Subcutaneous adipose tissue (tissue), 4 donors: ENCODE results near the gene SPIRE1. TPM values are rescaled to one million over a fixed set of nuclear protein-coding genes. Genes with fewer than 3 reads are reported as not detected.

ENCODE experiments used
- total RNA-seq, 4 donors: library from RNA; depleted of rRNA; stranded (reverse); fragments of >200 nt; gene quantifications; one replicate each; pipeline ENCODE4 v1.1.0, GENCODE V29; 2016
- TF ChIP-seq, protein P1 (sequence below): fragments of 450-650 bp; IDR thresholded peaks from one replicate; pipeline ENCODE4 v1.5.1; 2016; ENCODE audit warnings: low read depth, mild to moderate bottlenecking, control low read depth, antibody characterized with exemption, moderate library complexity

SPIRE1 gene
- total RNA-seq, 4 donors from 2014 or later, result 25.3 to 32.8 (median 27.9) TPM

- TF ChIP-seq, protein P1, sequence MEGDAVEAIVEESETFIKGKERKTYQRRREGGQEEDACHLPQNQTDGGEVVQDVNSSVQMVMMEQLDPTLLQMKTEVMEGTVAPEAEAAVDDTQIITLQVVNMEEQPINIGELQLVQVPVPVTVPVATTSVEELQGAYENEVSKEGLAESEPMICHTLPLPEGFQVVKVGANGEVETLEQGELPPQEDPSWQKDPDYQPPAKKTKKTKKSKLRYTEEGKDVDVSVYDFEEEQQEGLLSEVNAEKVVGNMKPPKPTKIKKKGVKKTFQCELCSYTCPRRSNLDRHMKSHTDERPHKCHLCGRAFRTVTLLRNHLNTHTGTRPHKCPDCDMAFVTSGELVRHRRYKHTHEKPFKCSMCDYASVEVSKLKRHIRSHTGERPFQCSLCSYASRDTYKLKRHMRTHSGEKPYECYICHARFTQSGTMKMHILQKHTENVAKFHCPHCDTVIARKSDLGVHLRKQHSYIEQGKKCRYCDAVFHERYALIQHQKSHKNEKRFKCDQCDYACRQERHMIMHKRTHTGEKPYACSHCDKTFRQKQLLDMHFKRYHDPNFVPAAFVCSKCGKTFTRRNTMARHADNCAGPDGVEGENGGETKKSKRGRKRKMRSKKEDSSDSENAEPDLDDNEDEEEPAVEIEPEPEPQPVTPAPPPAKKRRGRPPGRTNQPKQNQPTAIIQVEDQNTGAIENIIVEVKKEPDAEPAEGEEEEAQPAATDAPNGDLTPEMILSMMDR, result no peak
Measured at GRCh38 chr18:12604445-12605007, 53.4 kb downstream of the SPIRE1 start.

DNA sequence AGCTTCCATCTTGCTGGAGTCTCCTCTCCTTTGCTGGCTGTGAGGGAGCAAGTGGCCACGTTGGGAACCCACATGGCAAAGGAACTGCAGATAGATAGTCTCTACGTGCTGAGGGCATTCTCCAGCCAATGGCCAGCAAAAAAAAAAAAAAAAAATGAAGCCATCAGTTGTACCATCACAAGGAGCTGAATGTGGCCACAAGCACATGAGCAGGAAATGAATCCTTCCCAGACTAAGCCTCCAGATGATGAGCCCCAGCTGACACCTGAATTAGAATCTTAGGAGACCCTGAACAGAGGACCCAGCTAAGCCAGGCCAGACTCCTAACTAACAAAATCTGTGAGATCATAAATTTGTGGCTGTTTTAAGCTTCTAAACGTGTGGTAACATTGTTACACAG is 57.9 kb downstream of the SPIRE1 start:
- TF ChIP-seq, protein P1, result no peak

- TF ChIP-seq, protein P1, result no peak
Measured at GRCh38 chr18:12599543-12599942, 58.4 kb downstream of the SPIRE1 start.

DNA sequence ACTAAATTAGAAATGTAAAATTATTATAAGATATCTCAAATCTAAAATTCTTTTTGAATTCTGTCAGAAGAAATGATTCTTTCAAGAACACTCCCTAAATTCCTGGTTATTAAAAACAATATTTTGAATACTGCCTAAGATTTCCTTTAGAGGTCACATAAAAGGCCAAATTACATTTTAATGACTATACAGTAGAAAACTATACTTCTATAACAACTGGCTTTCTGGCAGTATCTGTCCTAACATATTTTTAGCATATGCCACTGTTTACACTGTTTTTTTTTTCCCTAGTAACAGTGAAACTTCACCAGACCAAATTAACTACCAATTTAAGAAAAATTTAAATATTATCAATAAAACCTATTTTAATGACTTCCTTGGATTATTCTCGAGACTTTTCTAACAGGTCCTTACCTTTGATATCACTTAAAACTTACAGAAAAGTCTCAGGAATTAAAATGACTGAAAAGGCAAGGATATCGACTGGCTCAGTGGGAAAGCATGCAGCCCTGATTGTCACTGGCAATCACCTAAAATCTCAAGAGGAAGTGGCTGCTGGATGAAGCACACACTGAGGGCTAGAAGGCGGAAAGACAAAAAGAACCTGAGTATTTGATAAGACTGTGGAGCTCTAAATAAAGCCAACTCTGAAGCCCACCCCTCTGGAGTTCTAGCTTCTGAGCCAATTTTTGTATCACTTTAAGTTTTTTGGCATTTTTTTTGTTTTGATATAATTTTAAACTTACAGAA is 59.6 kb downstream of the SPIRE1 start:
- TF ChIP-seq, protein P1, result no peak

DNA sequence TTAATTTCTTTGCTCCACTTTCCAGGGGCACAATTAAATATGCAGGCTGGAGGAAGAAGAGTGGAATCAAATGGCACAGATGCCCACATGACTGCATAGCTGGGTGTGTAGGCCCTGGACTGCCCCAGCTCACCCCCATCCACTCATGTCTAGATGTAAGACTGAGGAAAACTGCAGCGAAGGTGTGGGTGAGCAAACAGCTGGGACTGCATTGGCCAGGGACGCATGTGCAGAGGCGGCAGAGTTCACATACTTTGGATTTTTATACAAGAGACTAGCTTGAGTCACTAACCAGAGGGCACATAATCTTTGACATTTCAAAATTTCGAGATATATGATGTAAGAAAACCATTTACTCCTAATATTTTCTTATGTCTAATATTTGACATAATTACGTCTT is 60.1 kb downstream of the SPIRE1 start:
- TF ChIP-seq, protein P1, result no peak

GRCh38 chr18:12595571-12596255 is 62.2 kb downstream of the SPIRE1 start:
- TF ChIP-seq, protein P1, result no peak

- TF ChIP-seq, protein P1, result no peak
Measured at GRCh38 chr18:12593866-12594265, 64.0 kb downstream of the SPIRE1 start.
